H9 (cell line): Measurements from ENCODE around the gene TMEM86B. TPM values are rescaled to one million over a fixed set of nuclear protein-coding genes. Genes with fewer than 3 reads are reported as not detected.

Source experiments
- DNase-seq: peaks from one replicate; pipeline ENCODE4 v3.0.0-alpha.2; 2017
- H2AFZ ChIP-seq: one replicate; pipeline ENCODE4 v1.6.1; 2013; ENCODE audit warnings: mild to moderate bottlenecking, low read length, control low read depth, moderate library complexity
- H2AK5ac ChIP-seq: 2 replicates; pipeline ENCODE4 v1.6.1; 2013; ENCODE audit warnings: low read length, control low read depth, mixed read lengths; ENCODE audit not compliant: insufficient read length
- H2BK120ac ChIP-seq: one replicate; pipeline ENCODE4 v1.6.1; 2013; ENCODE audit warnings: low read depth, mild to moderate bottlenecking, low read length, control low read depth, inconsistent platforms; ENCODE audit not compliant: poor library complexity, severe bottlenecking
- H2BK12ac ChIP-seq: 2 replicates; pipeline ENCODE4 v1.6.1; 2013; ENCODE audit warnings: low read length, control low read depth, mixed read lengths, low read depth; ENCODE audit not compliant: insufficient read length
- H2BK15ac ChIP-seq: 2 replicates; pipeline ENCODE4 v1.6.1; 2013; ENCODE audit warnings: low read depth, low read length, control low read depth
- H2BK20ac ChIP-seq: one replicate; pipeline ENCODE4 v1.6.1; 2013; ENCODE audit warnings: low read depth, mild to moderate bottlenecking, low read length, control low read depth, inconsistent platforms; ENCODE audit not compliant: poor library complexity, severe bottlenecking
- H2BK5ac ChIP-seq: 2 replicates; pipeline ENCODE4 v1.6.1; 2013; ENCODE audit warnings: low read length, control low read depth, mixed read lengths; ENCODE audit not compliant: insufficient read length
- H3K14ac ChIP-seq: 2 replicates; pipeline ENCODE4 v1.6.1; 2013; ENCODE audit warnings: low read length, control low read depth; ENCODE audit not compliant: insufficient read depth
- H3K18ac ChIP-seq: 2 replicates; pipeline ENCODE4 v1.6.1; 2013; ENCODE audit warnings: low read depth, mild to moderate bottlenecking, mixed read lengths, low read length, control low read depth; ENCODE audit not compliant: insufficient read length
- H3K23ac ChIP-seq: 2 replicates; pipeline ENCODE4 v1.6.1; 2013; ENCODE audit warnings: low read length, control low read depth, mixed read lengths, low read depth; ENCODE audit not compliant: insufficient read length
- H3K23me2 ChIP-seq: 2 replicates; pipeline ENCODE4 v1.6.1; 2013; ENCODE audit warnings: low read depth, mild to moderate bottlenecking, mixed read lengths, low read length, control low read depth; ENCODE audit not compliant: insufficient read length, poor library complexity, severe bottlenecking
- H3K27ac ChIP-seq: 2 replicates; pipeline ENCODE4 v1.5.1; 2013; ENCODE audit warnings: low read length, control low read depth, mixed read lengths, low read depth; ENCODE audit not compliant: insufficient read length
- H3K27me3 ChIP-seq: 2 replicates; pipeline ENCODE4 v1.6.1; 2013; ENCODE audit warnings: low read length, control low read depth, inconsistent platforms; ENCODE audit not compliant: insufficient read depth
- H3K4ac ChIP-seq: 2 replicates; pipeline ENCODE4 v1.6.1; 2013; ENCODE audit warnings: low read depth, mild to moderate bottlenecking, control low read depth, inconsistent platforms, low read length, moderate library complexity
- H3K4me1 ChIP-seq: 2 replicates; pipeline ENCODE4 v1.6.1; 2013; ENCODE audit warnings: low read length, control low read depth, inconsistent platforms; ENCODE audit not compliant: insufficient read depth
- H3K4me2 ChIP-seq: 2 replicates; pipeline ENCODE4 v1.6.1; 2013; ENCODE audit warnings: low read length, control low read depth, mixed read lengths; ENCODE audit not compliant: insufficient read length, insufficient read depth
- H3K56ac ChIP-seq: 2 replicates; pipeline ENCODE4 v1.6.1; 2013; ENCODE audit warnings: low read depth, mild to moderate bottlenecking, mixed read lengths, low read length, control low read depth; ENCODE audit not compliant: insufficient read length
- H3K79me1 ChIP-seq: 2 replicates; pipeline ENCODE4 v1.6.1; 2013; ENCODE audit warnings: low read depth, mild to moderate bottlenecking, moderate library complexity, low read length, control low read depth, inconsistent platforms; ENCODE audit not compliant: insufficient read depth, poor library complexity, severe bottlenecking
- H3K79me2 ChIP-seq: 2 replicates; pipeline ENCODE4 v1.6.1; 2013; ENCODE audit warnings: low read length, control low read depth, inconsistent platforms; ENCODE audit not compliant: insufficient read depth
- H3K9ac ChIP-seq: 2 replicates; pipeline ENCODE4 v1.6.1; 2013; ENCODE audit warnings: low read length, control low read depth, mixed read lengths; ENCODE audit not compliant: insufficient read length; ENCODE audit errors: extremely low read depth
- H3K9me3 ChIP-seq: one replicate; pipeline ENCODE4 v1.6.1; 2013; ENCODE audit warnings: low read depth, low read length, inconsistent platforms; ENCODE audit not compliant: control insufficient read depth
- H3T11ph ChIP-seq: one replicate; pipeline ENCODE4 v1.6.1; 2013; ENCODE audit warnings: mild to moderate bottlenecking, low read length, control low read depth, inconsistent platforms
- H4K20me1 ChIP-seq: one replicate; pipeline ENCODE4 v1.6.1; 2013; ENCODE audit not compliant: control insufficient read depth, insufficient read length, insufficient read depth
- H4K5ac ChIP-seq: 2 replicates; pipeline ENCODE4 v1.6.1; 2013; ENCODE audit warnings: low read depth, mild to moderate bottlenecking, mixed read lengths, low read length, control low read depth; ENCODE audit not compliant: insufficient read length
- H4K8ac ChIP-seq: replicated peaks from 2 replicates; pipeline ENCODE4 v1.6.1; 2013; ENCODE audit warnings: low read length, control low read depth, mixed read lengths, low read depth; ENCODE audit not compliant: insufficient read length
- H4K91ac ChIP-seq: 2 replicates; pipeline ENCODE4 v1.6.1; 2013; ENCODE audit warnings: low read depth, mild to moderate bottlenecking, moderate library complexity, mixed read lengths, low read length, control low read depth; ENCODE audit not compliant: insufficient read length
- H3K27ac Mint-ChIP-seq, 3 experiments: 2 replicates in 2 of 3; 3 replicates in 1 of 3; pipeline ENCODE4 v1.8.0; 2020 to 2021; ENCODE audit warnings: mixed read lengths in 3 of 3, mild to moderate bottlenecking in 1 of 3, moderate library complexity in 1 of 3
- H3K27me3 Mint-ChIP-seq: 2 replicates; pipeline ENCODE4 v1.8.0; 2021; ENCODE audit warnings: low read depth, mild to moderate bottlenecking, moderate library complexity, mixed read lengths
- H3K36me3 Mint-ChIP-seq, 3 experiments: 2 replicates in 2 of 3; 3 replicates in 1 of 3; pipeline ENCODE4 v1.8.0; 2020 to 2021; ENCODE audit warnings: low read depth in 3 of 3, mixed read lengths in 3 of 3; ENCODE audit not compliant: insufficient read depth in 1 of 3
- H3K4me1 Mint-ChIP-seq, 2 experiments: 2 replicates each; pipeline ENCODE4 v1.8.0; 2020; ENCODE audit warnings: mixed read lengths in 2 of 2
- H3K4me3 Mint-ChIP-seq, 2 experiments: 2 replicates in 1 of 2; 3 replicates in 1 of 2; pipeline ENCODE4 v1.8.0; 2020 to 2021; ENCODE audit warnings: mild to moderate bottlenecking in 2 of 2, mixed read lengths in 2 of 2, moderate library complexity in 1 of 2
- H3K9me3 Mint-ChIP-seq, 2 experiments: 2 replicates in 1 of 2; 3 replicates in 1 of 2; pipeline ENCODE4 v1.8.0; 2020; ENCODE audit warnings: mild to moderate bottlenecking in 2 of 2, mixed read lengths in 2 of 2, moderate library complexity in 1 of 2
- CTCF ChIP-seq: fragments of 200-600 bp; sonication (generic); conservative IDR thresholded peaks from 3 replicates; pipeline ENCODE4 v1.8.0; 2021; ENCODE audit warnings: antibody characterized with exemption, mild to moderate bottlenecking
- WGBS: extraction: QIAGEN DNeasy Blood & Tissue Kit; methylation state at CpG from one replicate; pipeline ENCODE4 v1.1.7; 2013; ENCODE audit warnings: missing lambda C conversion rate, low lambda C conversion rate, mixed read lengths; ENCODE audit not compliant: insufficient read length; ENCODE audit errors: extremely low coverage; 5-methylcytosine and 5-hydroxymethylcytosine counted together
- total RNA-seq: library from RNA; stranded (reverse); gene quantifications from 2 replicates; pipeline ENCODE4 v1.2.1, GENCODE V29; 2021

Gene TMEM86B
- total RNA-seq, 1 experiment from 2014 or later: 4.5 TPM

DNA sequence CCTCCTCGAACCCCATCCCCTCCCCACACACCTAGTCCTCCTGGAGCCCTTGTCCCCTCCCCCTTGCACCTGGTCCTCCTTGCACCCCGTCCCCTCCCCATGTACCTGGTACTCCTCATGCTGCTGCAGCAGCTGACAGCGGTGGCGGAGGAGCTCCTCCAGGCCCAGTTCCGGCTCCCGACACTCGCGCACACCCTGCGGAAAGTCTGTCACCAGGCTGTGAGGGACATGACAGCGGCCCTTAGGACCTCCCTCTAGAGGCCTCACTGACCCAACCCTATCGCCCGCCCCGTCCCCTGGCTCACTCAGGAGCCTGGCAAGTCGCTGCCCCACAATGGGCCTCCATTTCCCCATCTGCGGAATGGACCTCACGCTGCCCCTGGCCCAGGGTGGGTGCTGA lies 36.6 kb upstream of the TMEM86B start:
- Histone ChIP-seq H2BK15ac (no peak overlapping the region), H4K91ac (no peak overlapping the region), H3K23ac (no peak overlapping the region), H3K27me3 (no peaks in the 10 kb centered on the region), H3K79me2 (no peaks in the 10 kb centered on the region), H3K27ac (no peak overlapping the region), H3T11ph (no peak overlapping the region), H3K14ac (no peak overlapping the region; the same call in 1 of the 2 replicates), H2AFZ (no peak overlapping the region), H3K79me1 (no peaks in the 10 kb centered on the region), H2BK120ac (no peak overlapping the region), H4K8ac (no peak overlapping the region), H3K9ac (no peak overlapping the region), H3K4me2 (no peak overlapping the region), H2BK12ac (no peak overlapping the region), H4K5ac (no peak overlapping the region), H3K56ac (no peak overlapping the region), H3K4me1 (no peaks in the 10 kb centered on the region), H3K4ac (no peak overlapping the region), H2AK5ac (no peak overlapping the region), H2BK20ac (no peak overlapping the region), H3K18ac (no peak overlapping the region), H3K9me3 (peaks cover 8% of the 10 kb centered on the region), H3K23me2 (no peaks in the 10 kb centered on the region), H2BK5ac (no peak overlapping the region), H4K20me1 (no peaks in the 10 kb centered on the region)
- Mint-ChIP-seq H3K4me3 (no peak overlapping the region), H3K4me1 (peaks cover 4 to 9% of the 10 kb centered on the region in 2 experiments), H3K36me3 (peaks cover 10 to 14% (median 12%) of the 10 kb centered on the region in 3 experiments), H3K9me3 (peaks cover 8 to 10% of the 10 kb centered on the region in 2 experiments), H3K27me3 (no peaks in the 10 kb centered on the region), H3K27ac (no peak overlapping the region)
- no peak for TF ChIP-seq CTCF
- DNase-seq: no peak
- no CpG with 5 or more reads among the region's 16 CpGs for WGBS
